ENCODE results near the gene JPH2. TPM values are rescaled to one million over a fixed set of nuclear protein-coding genes. Genes with fewer than 3 reads are reported as not detected.
"Not testable (repeated sequence)": the region's sequence is repeated elsewhere in the genome, so short reads cannot be mapped to it uniquely, and the experiment has no call there.

JPH2 gene
- total RNA-seq, 2 experiments from 2014 or later: 0.07 TPM

DNA sequence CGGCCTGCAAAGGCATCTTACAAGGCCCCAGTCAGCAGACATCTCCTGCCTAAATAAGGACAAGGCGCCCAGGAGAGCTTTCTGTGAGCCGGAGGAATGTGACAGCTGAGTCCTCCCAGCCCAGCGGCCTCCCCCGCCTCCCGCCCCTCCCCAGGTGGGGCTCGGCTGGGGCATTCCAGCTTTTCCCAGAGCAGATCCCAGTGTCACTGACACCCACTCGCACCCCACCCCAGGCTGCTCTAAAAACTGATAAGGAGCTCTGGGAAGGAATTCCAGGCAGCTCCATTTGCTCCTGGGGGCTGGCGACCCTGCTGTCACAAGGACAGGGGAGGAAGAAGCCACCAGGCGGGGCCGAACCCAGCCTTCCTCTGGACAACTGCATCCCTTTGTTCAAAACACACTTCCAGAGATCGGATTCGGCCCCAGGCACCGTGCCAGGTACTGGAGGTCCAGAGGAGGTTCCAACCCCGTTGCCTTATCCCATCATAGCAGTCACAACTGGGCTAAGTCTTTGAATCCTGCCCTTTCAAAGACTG lies 49.7 kb downstream of the JPH2 start:
- H3K36me3 Mint-ChIP-seq (ENCODE audit: low read depth): no peaks in the 10 kb centered on the region
- ATAC-seq (no peak), DNase-seq (no peak)
- H3K4me1 Mint-ChIP-seq: no peaks in the 10 kb centered on the region
- CTCF ChIA-PET: interaction anchor here (0.6 kb wide), 1 partner anchor 729 kb away, joined by 4 read pairs; no protein-coding TSS in a partner anchor
- intact Hi-C loops (cut with DNase I, micrococcal nuclease): no loop called here
- POLR2A ChIA-PET: interaction anchor here (0.6 kb wide), 1 partner anchor 636 kb away, joined by 4 read pairs; no protein-coding TSS in a partner anchor
- peaks cover 11% of the 10 kb centered on the region for H3K27me3 Mint-ChIP-seq
- H3K4me3 Mint-ChIP-seq: no peak overlapping the region
- no peak overlapping the region for H3K27ac Mint-ChIP-seq
- no peaks in the 10 kb centered on the region for H3K9me3 Mint-ChIP-seq (ENCODE audit: low read depth)

DNA sequence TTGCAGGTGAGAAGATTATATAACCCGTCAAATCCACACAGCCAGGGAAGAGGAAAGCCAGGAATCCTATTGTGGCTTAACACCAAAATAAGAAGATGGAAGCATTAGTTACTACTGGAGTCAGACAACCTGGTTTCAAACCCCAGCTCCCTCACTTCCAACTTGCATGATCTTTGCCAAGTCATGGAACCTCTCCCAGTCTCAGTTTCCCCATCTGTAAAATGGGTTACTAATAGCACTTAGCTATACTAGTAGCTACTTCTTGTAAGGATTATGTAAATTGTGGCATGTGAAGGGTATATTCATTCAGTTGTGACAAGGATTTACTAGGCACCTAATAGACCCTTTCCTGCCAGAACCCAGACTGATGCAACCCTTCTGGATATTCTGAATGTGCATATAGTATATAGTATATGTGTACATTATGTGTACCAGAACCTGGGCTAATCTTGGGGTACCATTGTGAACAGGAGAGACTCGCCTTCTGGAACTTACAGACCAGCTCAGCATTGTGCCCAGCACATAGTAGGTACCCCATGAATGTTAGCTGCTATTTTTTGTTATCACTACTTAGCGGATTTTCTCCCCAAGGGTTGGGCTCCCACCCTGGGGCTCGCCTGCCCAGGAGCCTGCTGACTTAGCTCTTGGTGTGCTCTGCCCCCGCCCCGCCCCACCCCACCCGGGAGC lies 50.3 kb downstream of the JPH2 start:
- ChIA-PET CTCF (interaction anchor here (0.6 to 0.9 kb wide), 2 partner anchors 47 to 728 kb away, joined by 3 to 4 read pairs; no protein-coding TSS in a partner anchor), POLR2A (interaction anchor here (0.6 kb wide), 1 partner anchor 636 kb away, joined by 4 read pairs; no protein-coding TSS in a partner anchor)

DNA sequence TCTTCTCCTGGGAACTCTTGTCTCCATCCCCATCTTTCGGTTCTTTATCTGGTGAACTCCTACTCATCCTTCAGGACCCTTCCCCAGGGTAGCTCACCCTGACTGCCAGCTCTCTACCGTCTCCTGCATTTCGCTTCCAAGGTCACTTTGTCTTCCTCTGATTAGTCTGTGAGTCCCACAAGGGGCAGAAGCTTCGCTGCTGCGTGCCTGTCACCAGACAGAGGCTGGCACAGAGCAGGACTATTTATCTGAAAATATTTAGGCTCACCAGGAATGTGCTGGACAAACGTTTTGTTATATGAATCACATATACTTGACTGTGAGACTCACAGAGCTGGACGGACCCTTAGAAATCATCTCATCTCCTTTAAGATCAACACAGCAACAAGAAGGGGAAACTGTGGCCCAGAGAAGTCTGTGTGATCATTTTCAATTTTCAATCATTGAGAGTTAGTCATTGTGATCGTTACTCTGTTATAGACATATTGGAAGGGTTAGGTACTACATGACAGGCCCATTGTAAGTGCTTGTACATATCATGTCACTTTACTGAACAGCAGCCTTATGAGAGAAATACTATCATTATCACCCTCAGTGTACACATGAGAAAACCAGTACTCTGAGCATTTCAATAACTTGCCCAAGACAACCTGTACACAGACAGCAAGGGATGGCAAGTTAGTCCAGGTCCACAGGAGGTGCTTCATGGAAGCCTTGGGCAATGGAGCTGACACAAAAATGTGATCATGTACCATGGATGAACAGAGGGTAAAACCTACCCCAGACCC lies 51.4 kb downstream of the JPH2 start:
- ChIA-PET POLR2A (interaction anchor here (0.6 kb wide), 1 partner anchor 193 kb away, joined by 3 read pairs; no protein-coding TSS in a partner anchor), CTCF (interaction anchor here (0.8 kb wide), 1 partner anchor 18 kb away, joined by 4 read pairs; no protein-coding TSS in a partner anchor)
- DNase-seq: no peak
- peaks cover 6% of the 10 kb centered on the region for H3K27me3 Mint-ChIP-seq
- intact Hi-C loops (cut with DNase I, micrococcal nuclease): no loop called here
- H3K27ac Mint-ChIP-seq: no peak overlapping the region
- H3K4me3 Mint-ChIP-seq: no peak overlapping the region
- peak; percentile 55 for ATAC-seq
- no peaks in the 10 kb centered on the region for H3K4me1 Mint-ChIP-seq
- H3K36me3 Mint-ChIP-seq (ENCODE audit: low read depth): no peaks in the 10 kb centered on the region
- H3K9me3 Mint-ChIP-seq (ENCODE audit: low read depth): no peaks in the 10 kb centered on the region

More for the DNA sequence above, 50.3 kb downstream of the JPH2 start:
- H3K9me3 Mint-ChIP-seq (ENCODE audit: low read depth): no peaks in the 10 kb centered on the region
- H3K4me1 Mint-ChIP-seq: no peaks in the 10 kb centered on the region
- no peaks in the 10 kb centered on the region for H3K36me3 Mint-ChIP-seq (ENCODE audit: low read depth)
- ATAC-seq (no peak), DNase-seq (no peak)
- intact Hi-C loops (cut with DNase I, micrococcal nuclease): no loop called here
- no peak overlapping the region for H3K27ac Mint-ChIP-seq
- peaks cover 11% of the 10 kb centered on the region for H3K27me3 Mint-ChIP-seq
- no peak overlapping the region for H3K4me3 Mint-ChIP-seq

- H3K27ac Mint-ChIP-seq: no peak overlapping the region
- ChIA-PET CTCF (interaction anchor here (0.8 kb wide), 1 partner anchor 19 kb away, joined by 4 read pairs; no protein-coding TSS in a partner anchor), POLR2A (interaction anchor here (0.6 kb wide), 1 partner anchor 193 kb away, joined by 3 read pairs; no protein-coding TSS in a partner anchor)
- DNase-seq (peak; percentile 26), ATAC-seq (peak; percentile 77)
- H3K4me3 Mint-ChIP-seq: no peak overlapping the region
- H3K27me3 Mint-ChIP-seq: peaks cover 6% of the 10 kb centered on the region
- intact Hi-C loops (cut with DNase I, micrococcal nuclease): no loop called here
- H3K36me3 Mint-ChIP-seq (ENCODE audit: low read depth): no peaks in the 10 kb centered on the region
- H3K4me1 Mint-ChIP-seq: no peaks in the 10 kb centered on the region
- no peaks in the 10 kb centered on the region for H3K9me3 Mint-ChIP-seq (ENCODE audit: low read depth)
These were observed 52.0 kb downstream of the JPH2 start for GRCh38 chr20:44135012-44135412.

DNA sequence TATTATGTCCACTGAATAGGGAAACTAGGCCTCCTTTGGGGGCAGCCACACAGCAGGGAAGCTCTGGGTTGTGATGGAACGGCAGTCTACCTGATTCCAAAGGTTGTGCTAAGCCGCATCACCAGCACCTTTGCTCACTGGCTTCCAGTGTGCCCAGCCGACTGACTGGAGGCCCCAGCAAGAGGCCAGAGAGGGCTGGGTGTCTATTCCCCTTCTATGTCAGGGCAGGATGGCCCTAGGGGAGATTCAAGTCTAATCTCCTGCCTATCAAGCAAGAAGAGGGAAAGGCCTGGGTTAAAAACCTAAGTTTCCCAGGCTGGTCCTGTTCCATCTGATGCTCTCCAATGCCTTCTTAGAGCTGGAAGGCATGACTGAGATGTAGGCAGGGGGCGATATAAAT lies 53.6 kb downstream of the JPH2 start:
- intact Hi-C loops (cut with DNase I, micrococcal nuclease): no loop called here
- Mint-ChIP-seq H3K4me3 (no peak overlapping the region), H3K4me1 (no peaks in the 10 kb centered on the region), H3K27ac (no peak overlapping the region), H3K27me3 (no peaks in the 10 kb centered on the region), H3K9me3 (ENCODE audit: low read depth) (no peaks in the 10 kb centered on the region), H3K36me3 (ENCODE audit: low read depth) (no peaks in the 10 kb centered on the region)
- POLR2A ChIA-PET: no interaction called here
- no peak for ATAC-seq
- CTCF ChIA-PET: interaction anchor here (0.5 kb wide), 1 partner anchor 77 kb away, joined by 3 read pairs; no protein-coding TSS in a partner anchor
- peak; percentile 18 for DNase-seq

DNA sequence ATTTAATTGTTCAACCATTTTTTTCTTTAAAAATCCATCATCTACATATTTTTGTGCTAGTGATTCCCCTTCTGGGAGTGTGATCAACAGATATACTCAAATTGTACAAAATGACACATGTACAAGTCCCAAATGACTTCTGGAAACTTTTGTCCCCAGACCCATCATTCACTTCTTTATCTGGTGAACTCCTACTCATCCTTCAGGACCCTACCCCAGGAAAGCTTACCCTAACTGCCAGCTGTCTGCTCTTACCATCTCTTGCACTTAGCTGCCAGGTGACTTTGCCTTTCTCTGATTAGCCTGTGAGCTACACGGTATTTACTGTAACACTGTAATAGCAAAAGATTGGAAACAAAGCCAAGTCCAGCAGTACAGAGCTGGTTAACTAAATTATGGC lies 55.3 kb downstream of the JPH2 start:
- intact Hi-C loops (cut with DNase I, micrococcal nuclease): no loop called here
- no peak for DNase-seq

DNA sequence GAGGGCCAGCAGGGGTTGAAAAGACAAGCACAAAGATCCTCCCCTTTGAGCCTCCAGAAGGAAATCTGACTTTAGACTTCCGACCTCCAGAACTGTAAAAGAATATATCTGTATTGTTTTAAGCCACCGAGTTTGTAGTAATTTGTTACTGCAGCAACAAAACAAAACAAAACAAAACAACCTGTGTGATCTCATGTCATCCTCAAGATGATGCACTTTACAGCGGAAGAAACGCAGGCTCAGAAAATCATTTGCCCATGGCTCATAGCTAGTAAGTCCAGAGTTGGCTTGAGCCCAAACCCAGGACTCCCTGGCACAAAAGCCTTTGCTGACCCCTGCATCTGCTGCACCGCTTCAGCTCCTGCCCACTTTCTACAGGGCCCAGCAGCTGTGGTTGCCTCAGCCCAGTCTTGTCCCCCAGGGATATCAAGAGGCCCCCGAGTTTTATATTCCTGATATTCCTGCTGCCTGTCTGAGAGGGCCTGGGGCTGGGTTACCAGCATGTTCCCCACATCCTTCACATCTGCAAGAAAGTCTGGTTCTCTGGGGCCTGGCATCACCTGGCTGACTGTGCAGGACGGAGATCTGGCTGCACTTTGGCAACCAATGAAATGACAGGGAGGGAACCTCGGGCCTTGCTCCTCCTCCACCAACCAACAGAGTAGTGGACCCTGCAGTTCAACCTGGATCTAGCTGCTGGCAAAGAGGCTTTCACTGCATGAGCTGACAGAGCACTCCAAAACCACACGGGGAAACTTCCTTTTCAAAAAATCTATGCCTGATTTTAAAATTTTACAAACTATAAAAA lies 56.9 kb downstream of the JPH2 start:
- ATAC-seq (no peak), DNase-seq (no peak)
- no peaks in the 10 kb centered on the region for H3K4me1 Mint-ChIP-seq
- no peak overlapping the region for H3K4me3 Mint-ChIP-seq
- intact Hi-C loops (cut with DNase I, micrococcal nuclease): no loop called here
- no peaks in the 10 kb centered on the region for H3K9me3 Mint-ChIP-seq (ENCODE audit: low read depth)
- POLR2A ChIA-PET: interaction anchor here (0.6 kb wide), 1 partner anchor 49 kb away, joined by 5 read pairs; no protein-coding TSS in a partner anchor
- H3K27ac Mint-ChIP-seq: no peak overlapping the region
- peaks cover 2% of the 10 kb centered on the region for H3K27me3 Mint-ChIP-seq
- H3K36me3 Mint-ChIP-seq (ENCODE audit: low read depth): no peaks in the 10 kb centered on the region
- CTCF ChIA-PET: interaction anchor here (0.5 to 2.4 kb wide), 5 partner anchors 13 to 1164 kb away, joined by 3 to 10 read pairs (median 5); no protein-coding TSS in a partner anchor

More for the DNA sequence above, 55.3 kb downstream of the JPH2 start:
- H3K36me3 Mint-ChIP-seq (ENCODE audit: low read depth): no peaks in the 10 kb centered on the region
- no peak overlapping the region for H3K27ac Mint-ChIP-seq
- H3K27me3 Mint-ChIP-seq: peaks cover under 1% of the 10 kb centered on the region
- no peaks in the 10 kb centered on the region for H3K4me1 Mint-ChIP-seq
- H3K4me3 Mint-ChIP-seq: no peak overlapping the region
- ChIA-PET CTCF (interaction anchor here (0.6 to 2.4 kb wide), 6 partner anchors 11 to 467 kb away, joined by 3 to 10 read pairs (median 4); no protein-coding TSS in a partner anchor), POLR2A (no interaction called here)
- no peaks in the 10 kb centered on the region for H3K9me3 Mint-ChIP-seq (ENCODE audit: low read depth)
- no peak for ATAC-seq

- ATAC-seq; H3K27me3 Mint-ChIP-seq; H3K4me3 Mint-ChIP-seq; H3K27ac Mint-ChIP-seq; H3K36me3 Mint-ChIP-seq (ENCODE audit: low read depth); DNase-seq; H3K4me1 Mint-ChIP-seq; H3K9me3 Mint-ChIP-seq (ENCODE audit: low read depth); intact Hi-C loops (cut with DNase I, micrococcal nuclease): not testable (repeated sequence)
- POLR2A ChIA-PET: interaction anchor here (0.6 kb wide), 1 partner anchor 49 kb away, joined by 5 read pairs; no protein-coding TSS in a partner anchor
- CTCF ChIA-PET: interaction anchor here (1.2 to 1.7 kb wide), 2 partner anchors 13 to 61 kb away, joined by 3 to 9 read pairs; no protein-coding TSS in a partner anchor
These were observed 57.7 kb downstream of the JPH2 start for GRCh38 chr20:44129300-44129699.

DNA sequence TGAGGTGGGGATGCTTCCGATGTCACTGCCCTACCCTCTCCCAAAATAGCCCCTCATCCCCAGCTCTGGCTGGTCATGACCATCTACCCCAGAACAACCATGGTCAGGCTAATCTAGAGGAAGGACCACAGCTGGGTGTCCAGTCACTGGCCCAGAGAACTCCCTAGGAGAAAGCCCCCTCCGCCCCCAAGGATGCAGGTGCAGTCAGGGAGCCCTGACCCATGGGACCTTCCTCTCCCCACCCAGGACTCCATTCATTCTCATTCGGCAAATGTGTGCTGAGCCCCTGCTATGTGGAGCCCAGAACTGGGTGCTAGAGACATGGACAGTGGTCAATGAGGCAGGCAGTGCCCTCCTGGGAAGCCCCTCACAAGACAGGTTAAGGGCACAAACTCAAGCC lies 60.5 kb downstream of the JPH2 start:
- no peaks in the 10 kb centered on the region for H3K36me3 Mint-ChIP-seq (ENCODE audit: low read depth)

DNA sequence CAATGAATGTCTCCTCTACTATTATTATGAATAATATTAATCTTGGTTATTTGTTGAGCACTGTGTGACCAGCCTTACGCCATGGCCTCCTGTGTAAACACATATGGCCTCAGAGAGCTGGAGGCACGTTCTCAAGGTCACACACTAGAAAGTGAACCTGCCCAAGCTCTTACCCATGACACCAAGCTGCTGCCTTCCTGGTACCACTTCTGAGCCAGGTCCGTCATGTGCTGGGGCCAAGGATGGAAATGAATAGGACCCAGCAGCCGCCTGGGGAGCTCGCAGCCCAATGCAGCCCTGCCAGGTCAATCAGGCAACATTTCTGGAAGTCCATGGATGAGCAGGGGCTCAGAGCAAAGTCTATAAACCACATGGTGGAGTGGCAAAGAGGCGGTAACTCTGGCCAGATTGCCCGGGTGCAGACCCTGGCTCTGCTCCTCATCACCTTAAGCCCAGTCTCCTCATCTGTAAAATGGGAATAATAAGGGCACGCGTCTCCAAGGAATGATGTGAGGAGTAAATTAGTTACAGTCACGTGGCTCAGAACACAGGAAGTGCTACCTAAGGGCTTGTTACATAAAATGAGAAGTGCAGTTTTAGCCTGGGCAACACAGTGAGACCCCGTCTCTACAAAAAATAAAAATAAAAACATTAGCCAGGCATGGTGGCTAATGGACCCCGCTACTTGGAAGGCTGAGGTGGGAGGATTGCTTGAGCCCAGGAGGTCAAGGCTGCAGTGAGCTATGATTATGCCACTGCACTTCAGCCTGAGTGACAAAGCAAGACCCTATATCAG lies 61.5 kb downstream of the JPH2 start:
- POLR2A ChIA-PET: no interaction called here

More for the DNA sequence above, 60.5 kb downstream of the JPH2 start:
- H3K4me1 Mint-ChIP-seq: no peaks in the 10 kb centered on the region
- no peak overlapping the region for H3K4me3 Mint-ChIP-seq
- DNase-seq (no peak), ATAC-seq (no peak)
- H3K27ac Mint-ChIP-seq: no peak overlapping the region
- ChIA-PET POLR2A (no interaction called here), CTCF (no interaction called here)
- intact Hi-C loops (cut with DNase I, micrococcal nuclease): no loop called here
- no peaks in the 10 kb centered on the region for H3K9me3 Mint-ChIP-seq (ENCODE audit: low read depth)
- peaks cover 5% of the 10 kb centered on the region for H3K27me3 Mint-ChIP-seq

More for the DNA sequence above, 61.5 kb downstream of the JPH2 start:
- Mint-ChIP-seq H3K27ac (no peak overlapping the region), H3K9me3 (ENCODE audit: low read depth) (no peaks in the 10 kb centered on the region), H3K4me3 (no peak overlapping the region), H3K4me1 (no peaks in the 10 kb centered on the region), H3K36me3 (ENCODE audit: low read depth) (no peaks in the 10 kb centered on the region), H3K27me3 (peaks cover 5% of the 10 kb centered on the region)
- DNase-seq: no peak
- CTCF ChIA-PET: no interaction called here
- intact Hi-C loops (cut with DNase I, micrococcal nuclease): no loop called here
- no peak for ATAC-seq
